ENCODE data around the gene PRKCZ.

Gene PRKCZ

DNA sequence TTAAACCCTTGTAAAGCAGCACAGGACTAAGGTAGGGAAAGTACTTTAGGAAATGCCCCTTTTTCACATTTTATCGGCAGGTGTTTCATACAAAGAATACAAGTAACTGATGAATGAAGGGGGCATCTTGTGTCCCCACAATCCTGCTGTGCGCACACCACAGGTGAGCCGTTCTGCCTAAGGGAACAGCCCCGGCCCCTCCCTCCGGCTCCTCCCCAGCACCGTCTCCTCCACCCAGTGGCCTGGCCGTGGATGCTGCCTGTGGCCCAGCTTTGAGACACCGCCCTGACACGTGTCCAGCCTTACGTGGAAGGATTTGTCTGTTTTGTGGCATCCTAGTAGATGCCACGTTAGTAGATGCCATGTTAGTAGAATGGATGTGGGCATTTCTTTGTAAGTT is 131.5 kb downstream of the PRKCZ start:
- DNase-seq = no peak

DNA sequence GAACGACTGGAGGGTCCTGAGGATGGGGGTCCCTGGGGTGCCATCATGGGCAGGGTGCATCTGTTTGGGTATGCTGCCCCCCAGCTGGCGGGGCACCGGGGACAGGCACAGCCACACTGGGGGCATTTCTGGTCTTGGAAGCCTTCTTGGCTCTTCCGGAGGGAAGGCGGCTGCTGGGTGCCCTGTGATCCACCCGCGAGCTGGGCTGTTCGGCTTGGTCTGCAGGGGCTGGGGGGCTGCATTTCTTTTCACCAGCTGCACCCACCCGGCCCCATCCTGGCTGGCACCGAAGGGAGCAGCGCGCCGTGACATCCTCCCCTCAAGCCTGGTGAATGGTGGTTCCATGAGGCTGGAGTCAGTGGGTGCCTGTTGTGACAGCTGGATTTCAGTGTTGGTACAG is 132.2 kb downstream of the PRKCZ start:
- no peak for DNase-seq

DNA sequence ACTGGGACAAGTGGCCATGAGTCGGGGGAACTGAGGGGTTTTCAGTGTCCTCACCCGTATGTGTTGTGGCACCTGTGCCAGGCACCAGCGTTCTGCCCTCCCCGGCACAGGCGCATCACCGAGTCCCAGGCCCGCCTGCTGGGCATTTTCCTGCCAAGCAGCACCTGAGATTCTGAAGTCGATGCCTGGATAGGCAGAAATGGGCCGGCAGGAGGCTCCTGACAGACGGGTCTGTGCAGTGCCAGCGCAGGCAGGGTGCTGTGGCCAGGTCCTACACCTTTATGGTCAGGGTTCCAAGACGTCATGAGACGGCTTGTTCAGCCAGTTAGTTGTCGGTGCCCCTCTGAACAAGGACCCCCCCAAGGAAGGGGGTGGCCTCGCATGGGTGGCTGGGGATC is 133.7 kb downstream of the PRKCZ start:
- DNase-seq = no peak

DNA sequence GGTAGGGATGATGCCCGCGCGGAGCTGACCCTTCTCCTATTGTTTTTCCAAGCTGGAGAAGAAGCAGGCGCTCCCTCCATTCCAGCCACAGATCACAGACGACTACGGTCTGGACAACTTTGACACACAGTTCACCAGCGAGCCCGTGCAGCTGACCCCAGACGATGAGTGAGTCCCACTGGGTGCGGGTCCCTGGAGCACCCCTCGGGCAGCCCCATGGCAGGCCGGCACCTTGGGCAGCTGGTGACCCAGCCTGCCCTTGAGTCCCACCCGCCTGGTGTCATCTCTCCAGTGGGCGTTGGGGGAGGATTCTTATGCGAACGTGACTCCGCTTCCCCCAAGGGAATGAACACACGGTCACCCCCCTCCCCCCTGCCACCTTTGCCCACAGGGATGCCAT is 134.3 kb downstream of the PRKCZ start:
- DNase-seq = no peak

DNA sequence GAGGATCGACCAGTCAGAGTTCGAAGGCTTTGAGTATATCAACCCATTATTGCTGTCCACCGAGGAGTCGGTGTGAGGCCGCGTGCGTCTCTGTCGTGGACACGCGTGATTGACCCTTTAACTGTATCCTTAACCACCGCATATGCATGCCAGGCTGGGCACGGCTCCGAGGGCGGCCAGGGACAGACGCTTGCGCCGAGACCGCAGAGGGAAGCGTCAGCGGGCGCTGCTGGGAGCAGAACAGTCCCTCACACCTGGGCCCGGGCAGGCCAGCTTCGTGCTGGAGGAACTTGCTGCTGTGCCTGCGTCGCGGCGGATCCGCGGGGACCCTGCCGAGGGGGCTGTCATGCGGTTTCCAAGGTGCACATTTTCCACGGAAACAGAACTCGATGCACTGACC is 134.7 kb downstream of the PRKCZ start:
- no peak for DNase-seq

DNA sequence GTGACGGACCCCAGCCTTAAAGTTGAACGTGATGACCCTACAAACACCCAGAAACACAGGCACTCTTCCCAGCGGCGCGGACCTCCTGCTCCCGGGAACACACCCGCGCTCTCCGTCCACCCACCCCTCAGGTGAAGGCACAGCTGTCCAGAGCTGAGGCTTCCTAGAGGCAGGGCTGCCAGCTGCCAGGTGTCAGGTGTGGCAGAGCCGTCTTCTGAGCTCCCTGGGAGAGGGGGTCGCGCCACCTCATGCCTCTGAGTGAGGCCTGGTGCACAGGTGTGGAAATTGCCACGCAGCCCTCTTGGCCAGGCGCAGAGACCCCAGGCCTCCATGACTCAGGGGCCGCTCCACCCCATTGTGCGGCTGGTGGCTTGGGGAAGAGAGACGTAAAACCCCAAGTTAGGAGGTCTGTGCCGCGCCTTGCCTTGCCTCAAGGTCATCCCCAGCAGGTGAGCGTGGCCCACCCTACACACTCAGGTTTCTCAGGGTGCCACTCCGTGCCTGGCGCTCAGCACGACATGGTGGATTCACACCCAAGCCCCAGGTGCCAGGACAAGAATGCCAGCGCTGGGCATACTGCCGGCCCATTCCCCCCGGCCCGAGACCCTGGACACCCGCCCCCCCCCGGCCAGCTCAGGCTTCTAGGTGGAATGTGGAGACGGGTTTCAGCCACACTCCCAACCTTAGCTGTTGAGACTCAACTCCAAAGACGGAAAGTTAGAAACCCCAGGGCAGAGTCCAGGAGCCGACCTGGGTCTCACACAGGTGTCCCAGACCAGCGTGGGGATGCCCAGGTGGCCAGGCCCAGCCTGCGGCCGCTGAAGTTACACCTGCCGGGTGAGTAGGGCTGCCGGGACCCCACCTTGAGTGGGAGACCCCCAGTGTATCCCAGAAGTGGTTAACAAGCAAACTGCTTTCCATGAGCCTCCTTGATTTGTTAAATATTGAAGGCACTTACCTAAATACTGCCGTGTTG is 136.0 kb downstream of the PRKCZ start:
- DNase-seq = no peak

DNA sequence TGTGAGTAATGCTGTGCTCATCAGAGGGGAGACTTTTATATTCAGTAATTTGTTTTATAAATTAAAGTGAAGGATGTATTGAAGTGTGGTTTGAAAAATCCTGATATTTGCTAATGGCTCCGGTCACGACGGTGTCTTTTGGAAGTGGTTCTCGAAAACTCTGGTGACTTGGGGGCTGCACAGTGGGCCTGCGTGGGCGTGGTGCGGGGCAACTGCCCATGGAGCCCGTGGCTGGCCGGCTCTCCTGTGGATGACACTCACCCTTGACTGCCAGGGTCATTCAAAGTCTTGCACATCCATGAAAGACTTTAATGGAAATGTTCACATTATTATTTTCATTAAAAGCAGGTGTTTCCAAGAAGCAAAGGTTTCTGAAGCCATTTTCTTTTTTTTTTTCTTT is 136.7 kb downstream of the PRKCZ start:
- DNase-seq = no peak

GRCh38 chr1:2187619-2188018 is 137.4 kb downstream of the PRKCZ start:
- no peak for DNase-seq

DNA sequence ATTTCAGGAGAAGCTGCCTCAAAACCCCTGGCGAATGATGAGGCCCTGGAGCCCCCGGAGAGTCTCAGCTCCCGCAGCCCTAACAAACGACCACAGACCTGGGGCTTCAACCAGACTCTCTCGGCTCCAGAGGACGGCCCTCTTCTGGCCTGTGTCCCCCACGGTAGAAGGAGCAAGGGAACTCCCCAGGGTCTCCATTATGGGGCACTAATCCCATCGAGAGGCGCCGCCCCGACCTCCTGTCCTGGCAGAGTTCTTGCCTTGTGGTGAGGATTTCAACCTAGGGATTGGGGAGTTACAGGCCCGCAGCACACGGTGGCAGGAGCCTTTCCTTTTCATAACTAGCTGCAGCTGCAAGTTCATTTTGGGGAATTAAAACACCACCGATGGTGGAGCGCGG is 138.1 kb downstream of the PRKCZ start:
- no peak for DNase-seq

- DNase-seq = peak; percentile 98
Measured at GRCh38 chr1:2189459-2190425, 139.5 kb downstream of the PRKCZ start.

- no peak for DNase-seq
Measured at GRCh38 chr1:2190491-2190976, 140.3 kb downstream of the PRKCZ start.

DNA sequence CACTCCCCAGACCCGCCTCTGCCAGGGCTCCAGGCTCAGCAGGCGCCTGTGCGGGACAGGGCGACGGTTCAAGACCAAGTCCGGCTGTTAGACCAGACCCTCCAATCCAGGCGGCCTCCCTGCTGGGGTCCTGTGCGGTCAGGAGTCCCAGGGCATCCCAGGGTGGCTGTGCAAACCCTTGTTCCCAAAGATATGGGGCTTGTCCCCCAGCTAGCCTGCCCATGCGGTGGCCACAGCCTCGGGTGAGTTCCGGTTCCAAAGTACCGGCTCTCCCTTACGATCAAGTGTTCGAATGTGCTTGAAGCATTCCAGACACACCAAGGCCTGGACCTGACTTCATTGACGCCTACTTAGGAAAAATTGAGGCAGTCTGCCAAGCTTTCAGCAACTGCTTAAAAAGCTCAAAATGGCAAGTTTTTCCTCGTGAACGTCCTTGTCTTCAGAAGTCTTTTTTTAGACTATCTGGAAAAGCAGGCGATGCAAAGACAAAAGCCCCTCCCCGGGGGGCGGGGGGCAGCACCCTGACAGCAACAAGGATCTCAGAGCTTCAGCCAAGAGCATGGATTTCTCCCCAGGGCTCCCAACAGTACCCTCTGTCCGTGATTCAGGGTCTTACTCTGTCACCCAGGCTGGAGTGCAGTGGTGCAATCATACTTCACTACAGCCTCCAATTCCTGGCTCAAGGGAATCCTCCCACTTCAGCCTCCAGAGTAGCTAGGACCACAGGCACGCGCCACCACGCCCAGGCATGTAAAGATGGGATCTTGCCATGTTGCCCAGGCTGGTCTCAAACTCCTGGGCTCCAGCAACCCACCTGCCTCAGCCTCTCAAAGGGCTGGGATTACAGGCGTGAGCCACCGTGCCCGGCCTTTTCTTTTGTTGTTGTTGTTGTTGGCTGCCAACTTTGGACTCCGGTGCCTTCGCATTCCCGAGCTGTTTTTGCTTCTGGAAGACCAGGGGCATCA is 142.1 kb downstream of the PRKCZ start:
- no peak for DNase-seq

GRCh38 chr1:2193514-2194281 is 143.5 kb downstream of the PRKCZ start:
- DNase-seq = peak; percentile 50

DNA sequence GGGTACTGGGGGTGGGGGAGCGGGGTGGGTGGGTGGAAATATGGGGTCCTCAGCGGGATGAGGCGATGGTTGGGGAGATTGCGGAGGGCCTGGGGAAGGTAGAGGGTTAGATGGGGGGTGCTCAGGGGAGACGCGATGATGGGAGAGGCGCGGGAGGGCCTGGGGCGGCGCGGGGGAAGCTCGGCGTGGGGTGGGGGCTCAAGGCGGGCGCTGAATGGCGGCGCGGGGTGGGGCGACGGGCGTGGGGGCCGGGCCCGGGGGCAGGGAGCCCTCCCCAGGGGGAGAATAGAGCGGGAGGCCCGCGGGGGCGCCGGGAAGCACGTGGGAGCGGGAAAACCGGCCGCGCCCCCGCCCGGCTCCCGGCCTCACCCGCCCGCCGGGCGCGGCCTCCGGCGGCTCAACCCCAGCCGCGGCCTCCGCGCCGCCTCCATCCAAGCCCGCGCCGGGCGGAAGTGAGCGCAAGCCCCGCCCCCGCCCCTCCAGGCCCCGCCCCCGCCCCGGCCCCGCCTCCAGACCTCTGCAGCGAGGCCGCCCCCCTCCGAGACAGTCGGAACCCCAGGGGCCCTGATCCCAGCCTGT is 144.2 kb downstream of the PRKCZ start, which contains the start of gene FAAP20:
FAAP20 (minus strand) TSS at position 454 of the 579 bp plus-strand sequence; CDS start at position 431, 23 bp downstream.
- DNase-seq = peak; percentile 75

GRCh38 chr1:2194898-2195673 is 144.9 kb downstream of the PRKCZ start:
- DNase-seq = peak; percentile 97

DNA sequence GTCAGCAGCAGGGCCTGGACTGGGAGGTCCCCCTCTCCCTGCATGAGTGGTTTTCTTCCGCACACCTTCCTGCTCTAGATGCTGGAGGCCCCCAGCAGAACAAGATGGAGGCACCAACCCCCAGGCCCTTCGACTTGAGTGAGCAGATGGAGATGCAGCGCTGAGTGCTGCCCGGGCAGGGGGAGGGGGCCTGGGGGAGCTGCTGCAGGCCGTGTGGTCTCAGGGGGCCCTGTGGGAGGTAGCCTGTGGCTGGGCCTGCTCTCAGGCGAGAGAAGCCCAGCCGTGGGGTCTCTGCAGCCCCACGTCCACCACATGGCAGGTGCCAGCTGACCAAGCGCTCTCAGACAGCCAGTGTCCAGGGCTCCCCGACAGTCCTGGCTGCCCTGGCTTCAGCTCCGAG is 145.6 kb downstream of the PRKCZ start:
- DNase-seq = no peak

DNA sequence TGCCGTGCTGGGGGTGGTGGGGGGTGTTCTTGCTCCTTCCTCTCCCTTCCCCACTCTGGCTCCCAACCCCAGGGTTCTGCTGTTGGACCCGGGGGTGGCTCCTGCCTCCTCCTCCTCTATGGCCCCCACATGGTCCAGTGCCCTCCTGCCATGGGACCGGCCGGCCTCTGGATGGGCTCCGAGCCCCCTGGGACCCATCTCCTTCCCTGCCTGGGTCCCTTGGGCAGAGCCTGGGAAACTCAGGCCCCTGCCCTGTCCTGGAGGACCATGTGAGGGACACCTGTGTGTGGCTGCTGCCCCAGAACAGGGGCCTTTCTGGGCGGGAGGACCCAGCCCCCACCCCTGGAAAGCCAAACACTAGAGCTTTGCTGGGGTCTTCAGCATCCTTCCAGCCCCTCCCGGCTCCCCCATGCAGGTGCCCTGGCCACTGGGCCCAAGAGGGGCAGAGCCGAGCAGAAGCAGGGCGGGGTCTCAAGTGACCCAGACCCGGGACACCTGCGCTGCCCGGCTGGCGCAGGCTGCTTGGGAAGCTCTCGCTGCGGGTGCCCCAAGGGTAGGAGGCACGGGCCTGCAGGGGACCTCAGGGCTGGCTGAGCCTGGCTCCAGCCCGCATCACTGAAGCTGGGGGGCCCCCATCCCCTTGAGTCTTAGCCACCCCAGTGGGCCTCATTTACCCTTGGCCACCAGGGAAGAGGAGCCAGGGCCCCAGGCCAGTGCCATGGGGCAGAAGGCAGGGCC is 146.9 kb downstream of the PRKCZ start:
- DNase-seq = no peak

DNA sequence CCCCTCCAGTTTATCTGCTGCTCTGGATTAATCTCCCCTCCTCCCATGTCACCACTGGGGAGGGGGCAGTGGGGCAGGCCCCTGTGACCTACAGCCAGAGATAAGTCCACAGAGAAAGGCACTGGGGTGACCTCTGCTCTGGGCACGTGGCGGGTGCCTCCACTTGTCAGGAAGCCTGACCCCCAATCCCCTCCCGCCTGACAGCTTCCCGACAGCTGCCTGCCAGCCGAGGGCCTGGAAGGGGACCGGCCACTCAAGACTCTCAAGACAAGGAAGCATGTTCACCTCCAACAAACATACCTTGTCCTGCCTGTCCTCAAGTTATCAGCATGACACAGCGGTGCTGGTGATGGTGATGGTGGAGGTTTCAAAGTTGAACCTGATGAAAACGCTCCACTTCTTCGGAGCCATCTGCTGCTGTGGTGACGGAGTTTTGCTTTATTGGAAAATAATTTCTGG is 147.5 kb downstream of the PRKCZ start:
- DNase-seq = no peak

- no peak for DNase-seq
Measured at GRCh38 chr1:2198571-2198970, 148.4 kb downstream of the PRKCZ start.
